GM19395 (cell line): ENCODE measurements around the gene DOCK3.
"Not testable (repeated sequence)": the region's sequence is repeated elsewhere in the genome, so short reads cannot be mapped to it uniquely, and the experiment has no call there.

ENCODE experiments used
- ATAC-seq: cut with Tn5 transposase; IDR thresholded peaks from one replicate; pipeline ENCODE4 v1.9.1; 2021; ENCODE audit warnings: mild to moderate bottlenecking, moderate library complexity; ENCODE audit not compliant: unreplicated experiment

The DOCK3 gene

DNA sequence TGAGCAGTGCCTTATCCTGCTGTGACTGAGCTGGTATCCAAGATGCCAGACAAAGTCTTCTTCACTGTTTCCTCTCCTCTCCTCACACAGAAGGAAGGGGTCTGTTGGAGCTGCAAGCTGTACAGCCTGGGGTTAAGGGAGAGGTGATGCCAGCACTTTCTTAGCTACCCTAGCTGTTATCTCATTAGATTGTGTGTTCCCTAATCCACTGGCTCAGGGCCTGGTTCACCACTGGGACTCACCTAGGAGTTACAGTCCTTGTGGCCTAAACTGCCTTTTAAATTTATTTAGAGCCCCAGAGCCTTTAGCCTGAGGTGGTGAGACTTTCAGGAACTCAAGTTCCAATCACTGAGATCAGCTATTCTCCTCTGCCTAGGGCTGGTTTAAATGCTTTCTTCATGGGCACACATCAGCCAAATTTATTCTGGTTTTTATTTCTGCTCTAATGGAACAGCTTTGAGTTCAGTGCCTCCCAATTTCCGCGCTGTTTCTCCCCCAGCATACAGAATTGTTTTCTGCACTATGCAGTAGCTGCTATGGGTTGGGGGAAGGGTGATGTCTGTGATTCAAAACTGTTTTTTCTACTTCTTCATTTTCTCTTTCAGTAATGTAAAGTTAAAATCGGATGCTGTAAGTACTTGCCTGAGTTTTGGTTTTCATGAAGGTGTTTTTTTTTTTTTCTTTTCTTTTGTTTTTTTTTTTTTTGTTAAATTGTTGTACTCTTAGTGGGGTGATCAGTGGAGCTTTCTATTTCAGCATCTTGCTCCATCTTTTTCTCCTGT lies 198.8 kb downstream of the DOCK3 start:
- peak; percentile 84 for ATAC-seq

DNA sequence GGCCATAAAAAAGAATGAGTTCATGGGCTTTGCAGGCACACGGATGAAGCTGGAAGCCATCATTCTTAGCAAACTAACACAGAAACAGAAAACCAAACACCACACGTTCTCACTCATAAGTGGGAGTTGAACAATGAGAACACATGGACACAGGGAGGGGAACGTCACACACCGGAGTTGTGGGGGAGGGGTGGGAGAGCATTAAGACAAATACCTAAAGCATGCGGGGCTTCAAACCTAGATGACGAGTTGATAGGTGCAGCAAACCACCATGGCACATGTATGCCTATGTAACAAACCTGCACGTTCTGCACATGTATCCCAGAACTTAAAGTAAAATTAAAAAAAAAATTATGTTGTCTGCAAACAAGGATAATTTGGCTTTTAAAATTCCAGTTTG lies 200.1 kb downstream of the DOCK3 start:
- ATAC-seq = not testable (repeated sequence)

DNA sequence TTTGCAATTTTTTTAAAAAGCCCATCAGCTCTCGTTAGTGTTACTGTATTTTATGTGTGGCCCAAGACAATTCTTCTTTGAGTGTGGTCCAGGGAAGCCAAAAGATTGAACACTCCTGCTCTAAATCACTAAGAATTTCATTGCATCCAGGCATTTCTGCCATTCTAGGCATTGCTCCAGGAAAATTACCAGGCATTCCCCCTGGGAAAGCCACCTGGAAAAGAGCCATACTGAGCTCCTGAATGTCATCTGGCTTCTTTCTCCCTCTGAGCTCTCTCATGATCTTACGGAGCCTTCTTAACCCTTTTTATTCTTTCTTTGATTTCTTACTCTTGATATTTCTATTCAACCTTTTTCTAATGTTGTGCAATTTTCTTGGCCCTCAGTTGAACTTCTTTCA lies 202.2 kb downstream of the DOCK3 start:
- ATAC-seq = no peak

DNA sequence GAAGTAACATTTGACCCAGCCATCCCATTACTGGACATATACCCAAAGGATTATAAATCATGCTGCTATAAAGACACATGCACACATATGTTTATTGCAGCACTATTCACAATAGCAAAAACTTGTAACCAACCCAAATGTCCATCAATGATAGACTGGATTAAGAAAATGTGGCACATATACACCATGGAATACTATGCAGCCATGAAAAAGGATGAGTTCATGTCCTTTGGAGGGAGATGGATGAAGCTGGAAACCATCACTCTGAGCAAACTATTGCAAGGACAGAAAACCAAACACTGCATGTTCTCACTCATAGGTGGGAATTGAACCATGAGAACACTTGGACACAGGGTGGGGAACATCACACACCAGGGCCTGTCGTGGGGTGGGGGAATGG lies 208.0 kb downstream of the DOCK3 start:
- ATAC-seq = not testable (repeated sequence)

DNA sequence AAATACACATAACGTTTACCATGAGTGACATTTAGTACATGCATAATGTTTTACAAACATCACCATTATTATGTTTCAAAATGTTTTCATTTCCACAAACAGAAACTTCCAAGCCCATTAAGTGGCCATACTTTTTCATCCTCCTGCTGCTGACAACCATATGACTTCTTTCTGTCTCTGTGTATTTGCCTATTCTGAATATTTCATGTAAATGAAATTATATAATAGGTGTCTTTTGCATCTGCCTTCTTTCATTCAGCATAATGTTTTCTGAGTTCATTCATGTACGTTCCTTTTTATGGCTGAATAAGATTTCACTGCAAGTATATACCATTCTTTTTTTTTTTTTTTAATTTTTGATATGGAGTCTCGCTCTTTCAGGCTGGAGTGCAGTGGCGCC lies 209.0 kb downstream of the DOCK3 start:
- ATAC-seq = no peak

DNA sequence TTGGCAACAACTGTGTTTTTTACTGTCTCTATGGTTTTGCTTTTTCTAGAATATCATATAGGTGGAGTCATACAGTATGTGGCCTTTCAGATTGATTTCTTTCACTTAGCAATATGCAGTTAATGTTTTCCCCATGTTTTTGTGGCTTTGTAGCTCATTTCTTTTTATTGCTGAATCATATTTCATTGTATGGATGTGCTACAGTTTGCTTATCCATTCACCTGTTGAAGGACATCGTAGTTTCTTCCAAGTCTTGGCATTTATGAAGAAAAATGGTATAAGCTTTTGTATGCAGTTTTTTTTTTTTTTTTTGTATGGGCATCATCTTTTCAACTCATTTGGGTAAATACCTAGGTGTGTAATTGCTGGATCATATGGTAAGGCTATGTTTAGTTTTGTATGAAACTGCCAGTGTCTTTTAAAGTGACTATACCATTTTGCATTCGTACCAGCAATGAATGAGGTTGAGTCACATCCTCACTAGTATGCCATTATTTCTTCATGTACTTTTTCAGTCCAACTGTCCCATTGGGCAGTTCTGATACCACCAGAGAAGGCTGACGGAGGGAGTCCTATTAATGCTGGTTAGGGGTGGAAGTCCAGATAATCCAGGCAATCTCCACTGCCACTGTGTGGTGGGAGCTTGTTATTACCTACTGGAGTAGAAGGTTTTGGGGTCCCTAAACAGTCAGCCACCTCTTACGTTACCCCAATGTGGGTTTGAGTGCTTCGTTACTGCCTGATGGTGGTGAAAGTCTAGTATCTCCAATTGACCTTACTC lies 210.5 kb downstream of the DOCK3 start:
- ATAC-seq = no peak

DNA sequence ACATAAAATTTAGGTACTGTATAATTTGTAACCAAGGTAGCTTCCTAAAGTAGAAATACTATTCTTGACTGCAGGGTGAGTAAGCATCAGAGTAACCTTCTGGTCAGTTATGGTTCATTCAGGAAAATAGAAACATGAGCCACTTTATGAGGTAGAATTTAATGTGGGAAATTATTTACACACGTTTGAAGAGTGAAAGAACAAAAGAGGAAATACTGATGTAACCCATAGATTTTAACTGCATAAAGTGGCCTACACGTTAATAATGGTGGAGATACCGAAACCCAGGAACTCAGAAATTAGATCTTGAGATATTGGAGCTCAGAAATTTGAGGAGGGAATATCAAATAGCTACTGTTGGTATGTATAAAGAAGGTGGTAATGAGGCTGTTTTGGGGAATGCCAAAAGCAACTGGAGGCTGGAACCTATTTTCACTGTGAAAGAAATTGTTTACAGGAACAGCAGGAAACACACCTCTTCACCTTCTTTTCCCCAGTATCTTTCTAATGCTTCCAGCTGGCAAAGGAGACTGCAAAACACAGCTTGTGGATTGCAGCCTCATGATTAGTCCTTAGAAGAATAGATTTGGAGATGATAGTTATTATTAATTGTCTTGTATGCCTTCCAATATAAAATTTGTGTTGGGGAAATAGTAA lies 216.1 kb downstream of the DOCK3 start:
- no peak for ATAC-seq

DNA sequence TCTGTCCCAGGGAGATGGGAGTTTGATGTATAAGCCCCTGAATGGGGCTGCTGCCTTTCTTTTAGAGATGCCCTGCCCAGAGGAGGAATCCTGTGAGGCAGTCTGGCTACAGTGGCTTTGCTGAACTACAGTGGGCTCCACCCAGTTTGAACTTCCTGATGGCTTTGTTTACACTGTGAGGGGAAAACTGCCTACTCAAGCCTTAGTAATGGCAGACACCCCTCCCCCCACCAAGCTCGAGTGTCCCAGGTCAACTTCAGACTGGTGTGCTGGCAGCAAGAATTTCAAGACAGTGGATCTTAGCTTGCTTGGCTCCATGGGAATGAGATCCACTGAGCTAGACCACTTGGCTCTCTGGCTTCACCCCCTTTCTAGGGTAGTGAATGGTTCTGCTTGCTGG lies 226.4 kb downstream of the DOCK3 start:
- ATAC-seq = not testable (repeated sequence)

DNA sequence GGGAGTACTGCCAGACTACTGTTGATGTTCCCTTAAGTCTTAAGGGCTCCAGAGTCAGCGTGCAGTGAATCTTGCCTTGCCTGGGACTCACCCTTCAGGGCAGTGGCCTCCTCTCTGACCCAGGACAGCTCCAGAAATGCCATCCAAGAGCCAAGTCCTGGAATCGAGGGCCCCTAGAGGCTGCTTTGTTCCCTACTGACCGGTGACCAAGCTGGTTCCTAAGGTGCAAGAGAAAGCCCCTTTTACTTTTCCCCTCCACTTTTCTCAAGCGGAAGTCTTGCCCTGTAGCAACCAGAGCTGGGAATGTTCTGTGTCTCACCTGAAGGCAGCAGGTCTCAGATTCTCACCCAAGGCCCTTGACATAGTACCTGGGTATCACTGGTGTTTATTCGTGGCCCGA lies 238.0 kb downstream of the DOCK3 start:
- no peak for ATAC-seq

DNA sequence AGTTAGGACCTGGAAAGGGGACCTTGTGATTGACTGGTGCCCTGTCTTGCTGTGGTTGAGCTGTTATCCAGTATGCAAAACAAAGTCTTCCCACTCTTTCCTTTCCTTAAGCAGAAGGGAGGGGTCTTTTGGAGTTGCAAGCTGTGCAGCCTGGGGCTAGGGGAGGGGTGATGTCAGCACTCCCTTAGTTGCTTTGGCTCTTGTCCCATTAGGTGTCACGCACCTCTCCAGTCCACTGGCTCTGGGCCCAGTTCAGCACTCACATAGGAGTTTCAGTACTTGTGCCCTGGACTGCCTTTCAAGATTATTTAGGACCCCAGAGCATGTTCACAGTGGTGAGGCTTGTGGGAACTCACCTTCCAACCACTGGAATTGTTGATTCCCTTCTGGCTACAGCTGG lies 238.5 kb downstream of the DOCK3 start:
- no peak for ATAC-seq

DNA sequence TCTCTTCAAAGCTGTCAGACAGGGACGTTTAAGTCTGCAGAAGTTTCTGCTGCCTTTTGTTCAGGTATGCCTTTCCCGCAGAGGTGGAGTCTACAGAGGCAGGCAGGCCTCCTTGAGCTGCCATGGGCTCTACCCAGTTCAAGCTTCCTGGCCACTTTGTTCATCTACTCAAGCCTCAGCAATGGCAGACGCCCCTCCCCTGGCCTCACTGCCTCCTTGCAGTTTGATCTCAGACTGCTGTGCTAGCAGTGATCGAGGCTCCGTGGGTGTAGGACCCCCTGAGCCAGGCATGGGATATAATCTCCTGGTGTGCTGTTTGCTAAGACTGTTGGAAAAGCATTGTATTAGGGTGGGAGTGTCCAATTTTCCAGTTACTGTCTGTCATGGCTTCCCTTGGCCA lies 247.3 kb downstream of the DOCK3 start:
- ATAC-seq = not testable (repeated sequence)

DNA sequence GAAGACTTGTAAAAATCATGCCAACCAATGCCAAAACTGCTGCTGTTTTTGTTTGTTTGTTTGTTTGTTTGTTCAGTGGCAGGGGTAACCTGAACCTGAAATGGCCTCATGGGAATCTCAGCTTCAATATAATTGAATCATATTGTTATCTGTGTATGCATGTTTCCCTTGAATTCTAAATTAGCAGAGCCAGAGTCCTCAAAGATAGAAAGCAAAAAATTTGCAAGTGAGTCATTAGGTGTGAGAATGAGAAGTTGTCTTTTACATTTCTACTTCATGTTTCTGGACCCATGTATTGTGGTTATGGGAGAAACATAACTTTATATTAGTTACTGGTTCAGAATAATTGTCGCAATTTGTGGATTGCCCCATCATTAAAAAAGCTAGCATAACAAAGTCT lies 249.2 kb downstream of the DOCK3 start:
- ATAC-seq = no peak

DNA sequence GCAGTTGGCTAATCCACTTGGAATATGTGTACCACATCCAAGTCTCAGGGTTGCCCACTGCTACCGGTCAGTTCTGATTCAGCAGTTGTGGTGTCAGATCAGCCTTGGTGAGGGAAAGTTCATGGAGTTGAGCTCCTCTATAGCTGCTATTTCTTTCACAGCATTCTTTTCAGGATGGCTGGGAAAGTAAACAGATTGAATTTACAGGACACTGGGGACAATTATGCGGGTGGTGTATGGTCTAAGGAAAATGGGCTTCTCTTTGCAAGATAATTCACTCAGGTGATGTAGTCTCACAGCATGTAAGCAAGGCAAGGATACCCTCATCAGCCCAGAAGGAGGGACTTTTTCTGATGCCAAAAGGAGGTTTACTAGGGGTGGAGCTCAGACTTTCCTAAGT lies 249.9 kb downstream of the DOCK3 start:
- ATAC-seq = no peak

DNA sequence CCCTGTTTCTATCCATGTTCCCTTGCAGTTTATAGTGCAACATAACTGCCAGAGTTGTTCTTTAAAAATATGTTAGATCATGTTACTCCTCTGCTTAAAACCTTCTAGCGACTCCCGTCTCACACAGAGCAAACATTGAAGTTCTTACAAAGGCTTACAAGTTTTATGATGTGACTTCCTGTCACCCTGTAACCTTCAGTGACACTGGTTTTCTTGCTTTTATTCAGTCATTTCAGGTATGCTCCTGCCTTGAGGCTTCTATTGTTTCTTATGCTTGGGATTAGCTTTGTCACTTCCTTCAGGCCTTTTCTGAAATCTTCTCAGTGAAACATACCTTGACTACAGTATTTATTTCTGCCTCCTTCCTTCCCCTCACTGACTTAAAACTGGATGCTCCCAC lies 252.1 kb downstream of the DOCK3 start:
- no peak for ATAC-seq

DNA sequence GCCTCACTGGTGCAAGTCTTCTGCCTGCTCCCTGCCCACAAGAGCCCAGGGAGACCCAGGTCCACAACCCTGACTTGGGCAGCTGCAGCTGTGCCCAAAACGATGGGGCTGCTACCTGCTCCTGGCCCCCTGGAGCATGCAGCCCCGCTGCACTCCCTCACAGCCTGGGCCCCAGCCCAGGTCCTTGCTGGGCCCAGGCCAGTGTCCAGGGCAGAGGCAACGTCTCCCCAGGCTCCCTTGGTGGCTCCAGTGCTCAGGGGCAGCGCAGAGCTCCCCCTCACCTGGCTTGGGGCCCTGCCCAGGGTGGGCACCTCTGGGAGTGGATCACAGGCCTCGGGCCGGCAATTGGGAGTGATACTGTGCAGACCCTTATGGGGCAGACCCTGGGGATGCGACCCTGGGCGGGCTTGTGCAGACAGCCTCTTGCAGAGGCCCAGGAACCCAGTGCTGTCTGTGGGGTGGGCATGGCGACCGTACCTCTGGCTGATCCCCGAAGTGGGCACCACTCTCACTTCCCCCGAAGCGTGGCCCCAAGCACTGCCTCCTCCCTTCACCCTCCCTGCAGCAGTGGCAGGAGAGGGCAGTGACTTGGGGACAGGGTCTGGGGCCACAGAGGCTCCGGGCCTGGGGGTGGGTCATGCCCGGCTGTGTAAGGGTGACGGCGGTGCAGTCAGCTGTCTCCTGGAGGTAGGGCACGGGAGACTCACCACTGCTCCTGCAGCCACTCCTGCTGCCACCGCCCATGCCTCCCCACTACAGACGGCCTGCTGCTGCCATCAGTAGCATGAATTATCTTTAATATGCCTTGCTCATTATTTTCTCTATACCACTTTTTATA lies 255.9 kb downstream of the DOCK3 start:
- no peak for ATAC-seq

DNA sequence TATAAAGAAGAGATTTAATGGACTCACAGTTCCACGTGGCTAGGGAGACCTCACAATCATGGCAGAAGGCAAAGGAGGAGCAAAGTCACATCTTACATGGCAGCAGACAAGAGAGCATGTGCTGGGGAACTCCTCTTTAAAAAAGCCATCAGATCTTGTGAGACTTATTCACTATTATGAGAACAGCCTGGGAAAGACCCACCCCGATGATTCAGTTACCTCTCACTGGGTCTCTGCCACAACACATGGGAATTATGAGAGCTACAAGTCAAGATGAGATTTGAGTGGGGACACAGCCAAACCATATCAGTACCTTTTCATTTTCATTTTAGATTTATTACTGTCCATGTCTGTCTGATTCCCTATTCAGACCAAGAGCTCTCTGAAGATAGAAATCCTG lies 258.2 kb downstream of the DOCK3 start:
- not testable (repeated sequence) for ATAC-seq

DNA sequence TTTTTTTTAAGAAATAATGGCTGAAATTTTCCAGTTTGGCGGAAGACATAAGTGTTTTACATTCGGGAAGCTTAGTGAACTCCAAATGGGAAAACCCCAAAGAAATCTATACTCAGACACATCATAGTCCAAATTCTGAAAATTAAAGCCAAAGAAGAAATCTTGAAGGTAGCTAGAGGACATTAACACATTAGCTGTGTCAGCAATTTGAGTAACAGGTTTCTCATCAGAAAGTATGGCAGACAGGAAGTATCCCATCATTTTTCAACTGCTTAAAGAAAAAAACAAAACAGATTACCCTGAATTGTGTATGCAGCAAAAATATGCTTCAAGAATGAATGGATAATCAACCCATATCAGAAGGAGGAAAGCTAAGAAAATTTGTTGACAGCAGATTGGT lies 261.7 kb downstream of the DOCK3 start:
- no peak for ATAC-seq

DNA sequence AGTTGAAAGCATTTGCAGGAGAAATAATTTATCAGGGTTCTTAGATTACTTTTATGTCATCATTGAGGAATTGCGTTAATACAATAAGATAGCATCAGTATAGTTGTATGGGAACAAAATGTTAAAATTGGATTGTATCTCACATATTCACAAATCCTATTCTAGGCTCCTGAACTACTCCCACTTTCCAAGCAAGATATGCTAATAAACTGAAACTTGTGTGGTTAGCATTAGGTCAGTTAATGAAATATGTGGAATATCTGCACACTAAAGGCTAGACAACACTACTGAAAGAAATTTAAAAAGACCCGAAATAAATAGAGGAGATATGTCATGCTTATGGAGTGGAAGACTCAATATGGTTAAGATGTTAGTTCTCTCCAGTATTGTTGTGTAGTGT lies 272.7 kb downstream of the DOCK3 start:
- ATAC-seq = no peak

DNA sequence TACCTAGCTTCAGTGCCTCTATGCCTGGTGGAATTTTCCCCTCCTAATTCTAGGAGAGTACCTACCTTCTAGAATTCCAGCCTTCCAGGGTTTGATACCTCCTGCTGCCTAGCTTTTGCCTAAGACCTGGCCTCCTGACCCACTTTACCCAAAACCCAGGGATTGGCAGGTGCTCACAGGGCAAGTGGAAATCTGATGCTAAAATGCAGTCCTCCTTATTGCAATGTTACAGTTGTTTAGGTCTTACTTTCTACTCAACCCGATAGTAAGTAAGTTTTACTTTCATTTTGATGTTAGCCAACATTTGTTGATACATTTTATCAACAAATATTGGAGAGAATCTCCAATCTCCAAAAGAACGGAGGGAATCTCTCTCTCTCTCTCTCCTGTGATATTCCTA lies 275.9 kb downstream of the DOCK3 start:
- no peak for ATAC-seq

DNA sequence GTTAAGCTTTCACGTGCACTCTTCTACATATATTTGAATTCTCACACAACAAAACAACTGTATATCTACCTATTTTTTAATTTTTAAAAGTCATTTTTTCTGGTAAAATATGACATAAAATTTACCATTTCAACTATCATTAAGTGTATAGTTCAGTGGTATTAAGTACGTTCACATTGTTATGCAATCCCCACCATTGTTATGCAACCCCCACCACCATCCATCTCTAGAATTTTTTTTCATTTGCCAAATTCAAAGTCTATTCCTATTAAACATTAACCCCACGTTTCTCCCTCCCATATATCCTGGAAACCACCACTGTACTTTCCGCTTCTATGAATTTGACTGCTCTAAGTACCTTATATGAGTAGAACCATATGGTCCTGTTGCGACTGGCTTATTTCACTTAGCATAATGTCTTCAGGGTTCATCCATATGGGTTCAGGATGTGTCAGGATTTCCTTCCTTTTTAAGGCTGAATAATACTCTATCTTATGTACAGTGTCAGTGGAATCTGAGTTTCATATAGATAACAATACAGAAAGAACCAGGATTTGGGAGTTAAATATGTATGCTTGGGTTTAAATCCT lies 279.2 kb downstream of the DOCK3 start:
- no peak for ATAC-seq

DNA sequence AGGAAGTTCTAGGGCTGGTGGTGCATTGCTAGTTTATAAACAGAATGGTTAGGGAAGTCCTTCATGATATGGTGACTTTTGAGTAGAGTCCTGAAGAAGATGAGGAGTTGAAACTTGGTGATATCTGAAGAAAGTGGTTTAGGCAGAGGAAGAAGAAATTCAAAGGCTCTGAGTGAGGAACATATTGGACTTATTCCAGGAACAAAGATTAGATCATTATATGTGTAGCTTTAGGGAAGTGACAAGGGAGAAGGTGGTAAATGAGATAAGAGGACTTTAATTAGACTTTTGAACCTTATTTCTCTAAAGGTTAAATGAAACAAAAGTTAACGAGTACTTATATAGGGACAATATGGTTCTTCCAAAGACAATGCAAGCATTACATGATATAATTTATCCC lies 286.7 kb downstream of the DOCK3 start:
- ATAC-seq = no peak
